LNCaP clone FGC (cell line): ENCODE measurements around the gene LRIF1.

Source experiments
- DNase-seq: peaks from one replicate; pipeline ENCODE4 v3.0.0-alpha.2; 2011; ENCODE audit warnings: low read depth
- H3K4me3 ChIP-seq: 2 replicates; pipeline ENCODE4 v1.5.1; 2011; ENCODE audit warnings: mild to moderate bottlenecking, low read depth, low read length, control low read depth
- CTCF ChIP-seq: IDR thresholded peaks from 2 replicates; pipeline ENCODE4 v1.5.1; 2012; ENCODE audit warnings: mild to moderate bottlenecking; ENCODE audit not compliant: control insufficient read depth, insufficient read depth; ENCODE audit errors: extremely low read depth

The LRIF1 gene

GRCh38 chr1:110928191-110928590, 35.5 kb downstream of the LRIF1 start:
- no peak for TF ChIP-seq CTCF
- H3K4me3 ChIP-seq = no peak overlapping the region
- DNase-seq = no peak

GRCh38 chr1:110927484-110928075, 36.1 kb downstream of the LRIF1 start:
- no peak overlapping the region for H3K4me3 ChIP-seq
- DNase-seq = no peak
- TF ChIP-seq CTCF = no peak

- DNase-seq = no peak
- TF ChIP-seq CTCF = no peak
- no peak overlapping the region for H3K4me3 ChIP-seq
Measured at GRCh38 chr1:110921953-110922352, 41.8 kb downstream of the LRIF1 start.

GRCh38 chr1:110918016-110918415, 45.7 kb downstream of the LRIF1 start:
- no peak for DNase-seq
- TF ChIP-seq CTCF = no peak
- no peak overlapping the region for H3K4me3 ChIP-seq

- no peak for TF ChIP-seq CTCF
- DNase-seq = no peak
- H3K4me3 ChIP-seq = no peak overlapping the region
Measured at GRCh38 chr1:110916669-110917306, 46.9 kb downstream of the LRIF1 start.

GRCh38 chr1:110916274-110916668, 47.5 kb downstream of the LRIF1 start:
- DNase-seq = no peak
- no peak overlapping the region for H3K4me3 ChIP-seq
- no peak for TF ChIP-seq CTCF

- no peak for TF ChIP-seq CTCF
- H3K4me3 ChIP-seq = no peak overlapping the region
- DNase-seq = no peak
Measured at GRCh38 chr1:110915804-110916203, 47.9 kb downstream of the LRIF1 start.
